ENCODE measurements around the gene HSPA12A. TPM values are rescaled to one million over a fixed set of nuclear protein-coding genes. Genes with fewer than 3 reads are reported as not detected.

Gene HSPA12A
- total RNA-seq, 2 donors from 2014 or later: 10.1 to 11.5 TPM

DNA sequence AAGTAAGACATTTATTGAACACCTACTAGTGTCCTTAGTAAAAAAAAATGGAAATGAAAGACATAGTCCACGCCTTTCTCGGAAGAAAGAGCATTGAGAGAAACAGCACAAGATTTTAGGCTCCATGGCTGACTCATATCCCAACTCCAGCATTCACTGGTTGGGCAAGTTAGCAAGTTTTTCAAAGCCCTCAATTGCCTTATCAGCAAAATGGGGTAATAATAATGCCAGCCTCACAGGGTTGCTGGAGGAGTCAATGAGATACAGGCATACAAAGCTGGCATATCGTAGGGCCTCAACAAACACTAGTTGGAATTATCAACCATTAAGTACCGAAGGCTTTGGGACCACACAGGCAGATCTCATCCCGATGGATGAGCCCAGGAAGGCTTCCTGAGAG lies 4.0 kb downstream of the HSPA12A start:
- H3K27ac ChIP-seq: no peak overlapping the region
- no peaks in the 10 kb centered on the region for H3K27me3 ChIP-seq
- H3K9me3 ChIP-seq: no peaks in the 10 kb centered on the region

DNA sequence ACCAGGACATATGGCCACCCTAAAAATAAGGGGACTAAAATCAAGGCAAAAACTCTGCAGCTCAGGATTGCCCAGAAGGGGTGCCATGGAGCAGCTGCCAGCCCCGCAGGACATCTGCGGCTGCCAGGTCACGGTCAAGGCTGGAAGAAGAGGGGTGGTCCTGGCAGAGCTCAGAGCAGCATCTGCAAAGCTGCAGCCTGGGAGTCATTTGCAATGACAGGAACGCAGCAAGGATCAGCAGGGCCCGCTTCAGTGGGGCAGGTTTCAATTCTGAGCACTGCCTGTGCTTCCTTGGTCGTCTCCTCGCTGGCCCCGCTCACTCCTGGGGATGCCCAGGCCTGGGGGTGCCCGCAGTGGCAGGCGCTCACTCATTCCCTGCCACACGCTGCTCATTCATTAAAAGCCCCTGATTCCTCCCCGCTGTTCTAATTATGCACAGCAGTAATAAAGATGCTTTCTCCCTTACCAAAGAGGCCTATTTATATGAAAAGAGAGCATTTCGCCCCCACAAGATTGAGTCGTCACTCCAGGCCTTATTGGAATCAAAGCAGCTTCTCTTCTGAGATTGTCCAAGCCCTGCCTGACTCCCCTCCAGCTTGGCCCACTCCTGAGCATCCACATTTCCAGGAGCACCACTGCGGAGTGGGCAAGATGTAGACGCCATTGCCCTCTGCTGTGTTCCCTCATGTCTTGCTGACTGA lies 4.6 kb downstream of the HSPA12A start:
- no peaks in the 10 kb centered on the region for H3K9me3 ChIP-seq
- no peak overlapping the region for H3K4me3 ChIP-seq
- no peak for DNase-seq (ENCODE audit: low spot score)
- H3K27ac ChIP-seq: no peak overlapping the region
- H3K27me3 ChIP-seq: no peaks in the 10 kb centered on the region
- TF ChIP-seq, protein P1, sequence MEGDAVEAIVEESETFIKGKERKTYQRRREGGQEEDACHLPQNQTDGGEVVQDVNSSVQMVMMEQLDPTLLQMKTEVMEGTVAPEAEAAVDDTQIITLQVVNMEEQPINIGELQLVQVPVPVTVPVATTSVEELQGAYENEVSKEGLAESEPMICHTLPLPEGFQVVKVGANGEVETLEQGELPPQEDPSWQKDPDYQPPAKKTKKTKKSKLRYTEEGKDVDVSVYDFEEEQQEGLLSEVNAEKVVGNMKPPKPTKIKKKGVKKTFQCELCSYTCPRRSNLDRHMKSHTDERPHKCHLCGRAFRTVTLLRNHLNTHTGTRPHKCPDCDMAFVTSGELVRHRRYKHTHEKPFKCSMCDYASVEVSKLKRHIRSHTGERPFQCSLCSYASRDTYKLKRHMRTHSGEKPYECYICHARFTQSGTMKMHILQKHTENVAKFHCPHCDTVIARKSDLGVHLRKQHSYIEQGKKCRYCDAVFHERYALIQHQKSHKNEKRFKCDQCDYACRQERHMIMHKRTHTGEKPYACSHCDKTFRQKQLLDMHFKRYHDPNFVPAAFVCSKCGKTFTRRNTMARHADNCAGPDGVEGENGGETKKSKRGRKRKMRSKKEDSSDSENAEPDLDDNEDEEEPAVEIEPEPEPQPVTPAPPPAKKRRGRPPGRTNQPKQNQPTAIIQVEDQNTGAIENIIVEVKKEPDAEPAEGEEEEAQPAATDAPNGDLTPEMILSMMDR (IDR thresholded peaks at IDR 0.05): no peak
- no peaks in the 10 kb centered on the region for H3K36me3 ChIP-seq
- peaks cover 0 to 19% of the 10 kb centered on the region in 2 donors for H3K4me1 ChIP-seq

More for the DNA sequence above, 4.0 kb downstream of the HSPA12A start:
- DNase-seq (ENCODE audit: low spot score): no peak
- TF ChIP-seq, protein P1 (IDR thresholded peaks at IDR 0.05): no peak
- Histone ChIP-seq H3K36me3 (no peaks in the 10 kb centered on the region), H3K4me1 (peaks cover 0 to 19% of the 10 kb centered on the region in 2 donors), H3K4me3 (no peak overlapping the region)

DNA sequence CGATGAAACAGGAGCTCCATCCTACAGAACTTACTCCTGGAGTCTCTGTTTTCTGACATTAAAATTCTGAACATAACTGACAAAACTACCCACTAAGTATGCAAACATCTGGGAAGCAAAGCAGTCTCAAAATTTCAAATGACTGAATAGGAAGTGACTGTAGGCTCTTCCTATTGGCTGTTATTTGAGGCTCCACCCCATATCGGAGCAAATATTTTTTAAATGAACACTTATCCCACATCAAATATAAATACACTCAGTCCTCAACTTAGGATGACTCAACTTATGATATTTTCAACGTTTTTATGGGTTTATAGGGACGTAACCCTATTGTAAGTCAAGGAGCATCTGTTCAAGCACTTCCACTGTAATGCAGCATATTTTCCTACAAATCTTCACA lies 8.8 kb downstream of the HSPA12A start:
- Histone ChIP-seq H3K36me3 (no peaks in the 10 kb centered on the region), H3K4me3 (no peak overlapping the region), H3K9me3 (no peaks in the 10 kb centered on the region), H3K27ac (no peak overlapping the region), H3K27me3 (no peaks in the 10 kb centered on the region), H3K4me1 (peaks cover 0 to 15% of the 10 kb centered on the region in 2 donors)
- TF ChIP-seq, protein P1 (IDR thresholded peaks at IDR 0.05): no peak
- DNase-seq (ENCODE audit: low spot score): no peak

DNA sequence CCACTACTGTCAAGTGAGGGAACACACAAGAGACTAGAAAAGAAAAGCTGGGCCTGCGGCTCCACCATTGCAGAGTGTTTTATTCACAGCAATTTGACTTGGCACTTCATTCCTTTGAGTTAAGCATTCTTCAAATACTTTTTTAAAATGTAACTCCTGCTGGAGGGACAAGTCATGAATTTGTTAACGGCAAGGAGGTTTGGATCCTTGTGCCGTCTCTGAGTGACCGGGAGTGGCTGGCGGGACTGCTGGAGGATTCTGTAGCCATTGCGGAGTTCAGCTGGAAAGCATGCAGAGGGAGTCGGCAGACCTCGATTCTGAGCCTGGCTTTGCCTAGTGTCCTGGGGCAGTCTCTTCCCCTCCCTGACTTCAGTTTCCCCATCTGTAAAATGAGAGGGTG lies 9.8 kb downstream of the HSPA12A start:
- Histone ChIP-seq H3K27ac (no peak overlapping the region), H3K9me3 (no peaks in the 10 kb centered on the region), H3K27me3 (no peaks in the 10 kb centered on the region), H3K4me1 (peaks cover 0 to 15% of the 10 kb centered on the region in 2 donors), H3K4me3 (no peak overlapping the region), H3K36me3 (no peaks in the 10 kb centered on the region)
- DNase-seq (ENCODE audit: low spot score): no peak
- TF ChIP-seq, protein P1 (IDR thresholded peaks at IDR 0.05): no peak

DNA sequence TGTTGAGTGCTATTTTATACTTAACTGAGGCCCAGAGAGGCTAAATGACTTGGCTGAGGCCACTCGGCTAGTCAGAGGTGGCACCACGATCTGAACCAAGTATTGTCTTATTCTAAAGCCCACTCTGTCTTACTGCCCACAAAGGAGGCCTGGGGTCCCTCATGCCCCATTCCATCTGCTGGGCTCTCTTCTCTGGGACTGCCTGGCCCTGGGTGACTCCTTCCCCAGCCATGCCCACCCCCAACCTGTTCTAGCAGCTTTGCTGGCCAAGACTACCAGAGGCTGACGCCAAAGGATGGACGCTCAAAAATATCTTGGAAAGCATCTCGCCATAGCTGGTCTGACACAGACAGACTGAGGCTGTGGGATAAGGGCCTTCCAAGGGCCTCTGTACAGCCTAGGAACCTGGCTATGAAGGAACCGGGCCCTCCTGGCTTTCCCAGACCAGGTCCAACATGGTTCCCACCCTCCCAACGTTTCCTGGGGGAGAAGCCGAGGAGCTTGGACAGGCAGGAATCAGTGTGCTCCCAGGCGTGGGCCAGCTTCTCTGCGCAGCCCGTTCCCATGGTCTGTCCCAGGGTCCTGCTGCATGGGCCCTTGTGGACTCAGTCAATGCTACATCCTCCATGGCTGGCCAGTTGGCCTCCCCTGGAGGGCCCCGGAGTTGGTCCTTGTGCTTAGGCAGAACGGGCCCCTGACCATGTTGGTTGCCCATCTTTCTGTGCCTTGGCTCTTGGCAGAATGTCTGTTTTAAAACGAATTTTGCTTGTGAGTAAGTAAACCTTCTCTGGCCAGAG lies 11.7 kb downstream of the HSPA12A start:
- TF ChIP-seq, protein P1 (IDR thresholded peaks at IDR 0.05): no peak
- Histone ChIP-seq H3K27ac (no peak overlapping the region), H3K4me3 (no peak overlapping the region), H3K27me3 (no peaks in the 10 kb centered on the region), H3K9me3 (no peaks in the 10 kb centered on the region), H3K36me3 (no peaks in the 10 kb centered on the region), H3K4me1 (peaks cover 0 to 15% of the 10 kb centered on the region in 2 donors)
- no peak for DNase-seq (ENCODE audit: low spot score)
